Amniotic epithelial cell (primary cell): Measurements from ENCODE around the gene CES1.
"Not testable (repeated sequence)": the region's sequence is repeated elsewhere in the genome, so short reads cannot be mapped to it uniquely, and the experiment has no call there.

ENCODE experiments used
- DNase-seq: peaks from one replicate; pipeline ENCODE4 v3.0.0-alpha.2; 2010; ENCODE audit warnings: low read depth

The CES1 gene

DNA sequence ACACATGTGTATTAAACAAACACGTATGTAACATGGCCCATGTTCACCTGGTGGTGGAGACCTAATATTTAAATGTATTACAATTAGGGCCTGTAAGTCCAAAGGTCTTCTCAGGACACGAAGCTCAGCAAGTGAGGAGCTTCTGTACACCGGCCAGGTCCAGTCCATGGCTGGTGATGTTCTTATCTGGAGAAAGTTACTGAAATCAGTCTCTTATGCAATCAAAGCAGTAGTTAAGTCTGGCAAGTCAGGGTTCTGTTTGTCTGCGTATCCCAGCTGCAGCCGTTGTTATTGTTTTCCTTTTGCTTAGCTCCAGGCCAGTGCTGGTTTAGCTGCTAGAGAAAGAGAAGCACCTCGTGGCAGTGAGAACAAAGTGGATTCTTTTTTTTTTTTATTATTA lies 41.4 kb downstream of the CES1 start:
- not testable (repeated sequence) for DNase-seq

DNA sequence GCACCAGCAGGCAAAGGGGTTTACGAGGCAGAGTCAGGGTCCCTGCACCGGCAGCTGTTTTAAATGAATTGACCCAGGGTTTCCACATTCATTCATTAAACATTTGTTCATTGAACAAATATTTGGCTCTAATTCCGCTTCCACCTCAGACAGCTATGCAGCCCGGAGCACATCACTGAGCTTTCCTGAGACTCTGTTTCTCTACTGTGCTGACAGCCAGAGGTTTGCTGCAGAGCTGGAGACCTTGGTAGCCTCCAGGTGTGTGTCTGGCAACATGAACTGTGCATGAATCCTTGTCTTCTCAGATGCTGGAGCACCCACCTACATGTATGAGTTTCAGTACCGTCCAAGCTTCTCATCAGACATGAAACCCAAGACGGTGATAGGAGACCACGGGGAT lies 42.7 kb downstream of the CES1 start:
- DNase-seq = not testable (repeated sequence)

DNA sequence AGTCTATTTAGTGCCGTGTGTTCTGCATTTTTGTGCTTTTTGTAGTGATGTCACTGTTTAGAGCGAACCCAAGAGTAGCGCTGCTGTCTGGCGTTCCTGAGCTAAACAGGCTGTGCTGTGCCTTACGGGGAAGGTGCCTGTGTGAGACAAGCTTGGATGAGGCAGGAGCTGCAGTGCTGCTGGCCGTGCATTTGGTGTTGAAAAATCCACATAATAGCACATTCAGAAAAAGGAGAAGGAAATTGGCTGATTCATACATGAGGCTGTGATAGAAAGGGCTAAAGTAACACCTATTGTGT lies 50.2 kb downstream of the CES1 start:
- not testable (repeated sequence) for DNase-seq

DNA sequence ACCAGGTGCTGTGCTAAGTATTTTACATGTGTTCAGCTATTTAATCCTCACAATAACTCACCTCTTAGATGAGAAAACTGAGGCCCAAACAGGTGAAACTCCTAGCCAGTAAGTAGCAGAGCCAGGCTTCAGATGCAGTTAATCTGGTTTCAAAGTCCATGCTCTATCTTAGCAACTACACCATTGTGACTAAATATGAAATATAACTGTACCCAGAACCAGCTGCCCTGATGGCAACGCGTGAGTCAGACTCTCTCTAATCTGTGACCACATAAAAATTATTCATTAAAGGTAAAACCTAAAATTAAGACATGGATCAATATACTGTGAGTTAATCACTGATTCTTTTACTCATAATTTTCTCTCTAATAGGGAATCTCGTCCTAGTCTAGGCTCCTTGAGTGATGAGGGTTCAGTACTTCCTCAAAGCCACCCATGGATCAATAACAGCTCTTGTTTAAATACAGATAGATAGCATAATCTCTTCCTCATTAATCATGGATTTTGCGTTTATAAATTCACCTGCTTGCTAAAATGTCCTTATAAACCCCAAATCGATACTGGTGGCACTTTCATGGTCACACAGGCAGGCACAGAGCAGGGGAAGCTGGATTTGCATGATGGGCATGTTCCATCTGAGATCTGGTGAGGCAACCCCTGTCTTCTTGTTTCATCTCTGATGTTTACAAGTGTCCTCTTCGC lies 50.7 kb downstream of the CES1 start:
- not testable (repeated sequence) for DNase-seq

DNA sequence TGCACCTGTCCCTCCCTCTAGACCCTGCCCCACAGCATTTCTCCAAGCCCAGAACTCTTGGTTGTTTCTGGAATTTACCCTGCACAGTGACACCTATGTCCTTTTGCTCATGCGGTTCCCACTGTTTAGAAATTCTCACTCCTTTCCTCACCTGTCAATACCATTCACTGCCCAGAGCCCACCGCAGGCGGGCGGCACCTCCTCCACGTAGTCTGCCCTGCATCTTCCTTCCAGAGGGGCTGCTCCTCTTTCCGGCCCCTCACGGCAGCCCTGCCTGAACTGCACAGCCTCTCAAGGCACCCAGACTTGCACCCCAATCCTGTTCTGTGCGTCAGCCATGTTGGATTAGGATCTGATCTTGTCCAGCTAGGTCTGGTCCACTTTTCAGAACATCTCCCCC lies 51.4 kb downstream of the CES1 start:
- DNase-seq = not testable (repeated sequence)

DNA sequence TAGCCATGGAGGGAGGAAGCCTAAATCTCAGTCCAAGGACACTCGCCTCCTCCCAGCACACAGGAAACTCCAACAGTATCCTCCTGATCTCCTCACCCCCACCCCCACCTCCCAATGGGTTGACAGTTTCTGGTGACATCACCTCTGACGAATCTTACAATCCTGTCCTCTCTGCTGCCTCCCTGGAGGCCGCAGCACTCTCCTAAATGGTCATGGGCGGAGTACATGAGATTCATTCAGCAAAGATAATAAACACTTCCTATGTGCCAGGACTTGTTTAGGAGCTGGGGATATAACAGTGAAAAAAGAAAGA lies 52.8 kb downstream of the CES1 start:
- not testable (repeated sequence) for DNase-seq

DNA sequence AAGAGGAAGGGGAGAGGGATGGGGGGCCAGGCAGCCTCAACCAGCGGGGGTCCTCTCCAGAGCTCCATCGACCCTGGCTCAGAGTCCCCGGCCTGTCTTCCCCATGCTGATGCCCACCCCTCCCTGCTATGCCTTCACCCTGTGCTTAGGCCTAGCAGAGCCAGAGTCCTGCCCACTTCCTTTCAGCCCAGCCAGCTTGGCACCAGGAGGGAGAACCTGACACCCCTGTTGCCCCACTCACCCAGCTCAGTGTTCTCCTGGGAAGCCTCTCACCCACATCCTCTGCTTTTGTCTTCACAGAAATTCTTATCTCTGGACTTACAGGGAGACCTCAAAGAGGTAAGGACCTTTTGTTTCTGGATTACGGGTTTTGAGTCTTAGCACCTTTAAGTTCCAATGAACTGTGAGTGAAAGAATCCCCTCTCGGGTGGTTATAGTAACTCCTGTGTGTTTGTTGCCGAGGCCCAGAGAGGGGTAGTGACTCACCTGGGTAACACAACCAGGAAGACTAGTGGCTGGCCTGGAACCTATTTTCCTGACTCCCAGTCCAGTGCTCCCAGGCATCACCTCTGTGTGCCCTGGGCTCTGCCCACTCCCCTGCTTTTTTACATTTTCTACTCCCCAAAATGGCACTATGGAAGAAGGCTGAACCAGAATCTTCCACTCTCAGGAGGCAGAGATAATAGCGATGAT lies 53.3 kb downstream of the CES1 start:
- no peak for DNase-seq

DNA sequence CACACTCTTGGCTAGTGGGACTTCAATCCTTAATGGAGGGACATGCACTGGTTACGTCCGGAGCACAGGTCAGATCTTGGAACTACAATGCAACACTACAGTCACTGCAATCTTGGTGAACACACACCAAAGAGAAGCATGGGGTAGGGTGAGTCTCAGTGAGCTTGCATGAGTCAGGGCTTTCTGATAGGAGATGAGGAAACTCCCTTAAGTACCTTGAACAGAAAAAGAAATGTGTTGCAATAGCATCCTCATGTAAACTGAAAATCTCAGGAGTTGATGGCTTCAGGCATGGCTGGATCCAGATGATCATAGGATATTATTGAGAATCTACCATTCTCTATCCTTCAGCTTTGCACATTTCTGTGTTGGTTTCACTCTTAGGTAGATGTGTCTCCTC lies 54.1 kb downstream of the CES1 start:
- DNase-seq = no peak

DNA sequence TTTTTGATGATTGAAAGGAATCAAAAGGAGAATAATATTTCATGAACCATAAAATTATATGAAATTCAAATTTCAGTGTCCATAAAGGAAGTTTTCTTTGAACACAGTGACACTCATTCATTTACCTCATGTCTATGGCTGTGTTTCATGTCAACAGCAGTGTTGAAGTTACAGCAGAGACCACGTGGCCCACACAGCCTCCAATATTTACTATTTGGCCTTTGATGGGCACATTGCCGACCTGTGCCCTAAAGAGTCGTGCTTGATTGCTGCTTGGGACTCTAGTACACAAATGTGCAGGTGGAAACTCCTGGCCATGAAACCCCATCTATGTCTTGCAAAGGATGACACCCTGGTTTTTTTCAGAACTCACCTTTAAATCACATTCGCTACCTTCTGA lies 57.0 kb downstream of the CES1 start:
- DNase-seq = no peak

DNA sequence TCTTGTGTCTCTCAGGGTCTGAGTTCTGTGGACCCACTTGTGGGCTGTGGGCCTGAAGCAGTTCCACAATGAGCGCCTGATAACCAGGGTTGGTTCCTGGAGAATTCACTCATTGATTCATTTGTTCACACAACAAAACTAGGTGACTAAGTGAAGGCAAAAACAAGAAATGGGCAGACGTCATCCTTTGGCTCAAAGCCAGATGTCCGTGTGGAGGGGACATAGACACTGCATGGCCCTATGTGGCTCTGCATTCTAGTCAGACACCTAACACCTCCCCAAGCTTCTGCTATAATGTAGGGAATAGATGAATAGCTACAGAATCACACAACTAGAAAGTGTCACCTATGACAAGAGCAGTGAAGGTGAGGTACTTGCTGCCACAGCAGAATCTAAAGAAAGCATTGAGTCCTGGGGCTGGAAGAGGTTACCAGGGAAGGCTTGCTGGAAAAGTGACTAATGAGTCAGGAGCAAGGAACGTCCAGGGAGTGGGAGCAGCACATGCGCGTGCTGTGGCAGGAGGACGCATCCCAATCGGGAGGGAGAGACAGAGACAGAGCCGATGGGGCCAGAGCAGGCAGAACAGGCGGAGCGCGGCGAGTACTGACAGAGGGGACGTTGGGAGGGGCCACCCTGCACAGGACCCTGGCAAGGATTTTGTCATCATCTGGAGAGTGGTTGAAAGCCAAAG lies 58.9 kb downstream of the CES1 start:
- DNase-seq = no peak

DNA sequence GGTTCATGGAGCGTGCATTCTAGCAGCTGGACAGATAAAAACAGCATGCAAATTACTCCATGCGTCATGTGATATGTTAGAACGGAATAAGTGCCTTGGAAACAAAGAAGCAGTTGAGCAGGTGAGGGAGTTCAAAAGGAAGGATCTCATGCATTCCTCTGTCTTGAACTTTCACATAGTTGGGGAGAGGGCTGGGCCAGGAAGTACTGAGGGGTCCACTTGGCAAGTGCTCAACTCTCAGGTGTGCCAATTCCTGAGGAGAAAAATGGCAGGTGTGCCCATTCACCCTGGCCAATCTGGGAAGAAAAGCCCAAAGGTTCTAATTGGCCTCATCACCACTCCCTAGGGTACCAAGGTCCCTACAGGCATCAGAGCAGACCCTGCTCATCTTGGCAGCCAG lies 67.7 kb downstream of the CES1 start:
- DNase-seq = no peak

DNA sequence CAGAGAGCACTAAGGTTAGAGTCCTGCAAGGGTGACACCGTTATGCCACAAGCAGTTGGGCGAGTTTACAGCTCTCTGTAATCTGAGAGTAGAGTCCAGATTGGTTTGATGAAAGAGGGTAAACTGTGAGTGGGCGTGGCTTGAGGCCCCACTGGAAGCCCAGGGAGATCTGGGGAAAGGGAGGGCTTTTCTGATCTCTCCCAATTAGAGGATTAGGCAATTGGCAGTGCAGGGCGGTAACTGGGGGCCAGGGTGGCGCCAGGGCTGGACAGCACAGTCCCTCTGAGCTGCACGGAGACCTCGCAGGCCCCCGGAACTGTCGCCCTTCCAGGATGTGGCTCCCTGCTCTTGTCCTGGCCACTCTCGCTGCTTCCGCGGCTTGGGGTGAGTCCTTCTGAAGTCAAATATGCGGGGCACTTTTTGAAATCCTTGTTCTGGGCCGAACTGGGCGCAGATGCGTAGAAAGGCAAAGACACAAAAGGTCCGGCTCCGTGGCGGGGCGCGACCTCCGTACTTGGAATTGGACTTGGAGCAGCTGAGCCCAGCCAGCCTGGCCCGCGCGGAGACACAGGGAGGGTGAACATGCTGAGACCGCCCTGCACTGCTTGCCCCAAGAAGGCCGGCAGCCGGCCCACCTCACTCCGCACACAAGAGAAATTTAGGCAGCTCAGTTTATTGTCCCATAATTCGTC lies 72.4 kb downstream of the CES1 start:
- no peak for DNase-seq

DNA sequence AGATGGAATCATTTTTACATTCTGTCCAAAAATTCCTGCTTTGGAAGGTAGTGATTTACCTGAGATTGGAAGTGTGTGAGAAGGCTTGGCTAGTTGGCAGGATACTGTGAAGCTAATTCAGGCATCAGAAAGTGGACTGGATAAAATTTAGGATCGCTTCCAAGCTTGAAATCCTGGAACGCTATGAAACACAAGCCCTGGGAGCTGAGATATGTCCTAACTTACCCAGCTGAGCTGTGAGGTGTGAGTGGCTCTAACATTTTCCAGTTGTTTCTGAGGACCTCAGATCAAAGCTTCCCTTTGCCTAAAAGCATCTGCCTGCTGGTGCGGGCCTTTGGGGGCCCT lies 73.0 kb downstream of the CES1 start:
- DNase-seq = not testable (repeated sequence)

DNA sequence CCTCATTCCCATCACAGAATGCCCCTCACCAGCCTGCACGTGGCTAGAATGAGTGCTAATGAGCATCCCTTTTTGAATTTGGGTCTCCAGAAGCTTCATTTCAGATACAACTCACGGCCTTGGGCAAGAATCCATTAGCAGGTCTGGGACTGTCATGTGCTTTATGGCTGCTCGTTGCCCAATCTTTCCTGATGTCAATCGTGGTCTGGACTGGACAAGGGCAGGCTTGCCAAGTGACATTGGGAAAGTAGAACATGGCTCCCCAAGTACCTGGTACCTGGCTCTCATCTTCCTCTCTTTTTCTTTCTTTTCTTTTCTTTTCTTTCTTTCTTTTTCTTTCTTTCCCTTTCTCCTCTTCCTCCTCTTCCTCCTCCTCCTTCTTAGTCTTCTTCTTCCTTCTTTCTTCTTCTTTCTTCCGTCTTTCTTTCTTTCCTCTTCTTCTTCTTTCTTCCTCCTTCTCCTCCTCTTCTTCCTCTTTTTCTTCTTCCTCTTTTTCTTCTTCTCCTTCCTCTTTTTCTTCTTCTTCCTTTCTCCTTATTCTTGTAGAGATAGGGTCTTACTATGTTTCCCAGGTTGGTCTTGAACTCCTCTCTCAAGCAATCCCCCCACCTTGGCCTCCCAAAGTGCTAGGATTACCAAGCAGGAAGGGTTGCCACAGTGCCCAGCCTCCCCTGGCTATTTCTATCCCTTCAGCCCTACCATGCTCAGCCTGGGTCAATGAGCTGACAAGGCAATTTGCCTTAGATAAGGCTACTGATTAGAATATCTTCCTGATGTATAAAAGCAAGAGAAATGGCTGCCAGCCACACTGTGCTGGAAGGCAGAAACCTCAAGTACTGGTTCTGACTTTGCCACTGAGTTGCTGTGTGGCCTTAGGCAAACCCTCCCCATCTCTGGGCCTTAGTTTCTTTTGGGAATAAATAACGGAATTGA lies 75.0 kb downstream of the CES1 start:
- not testable (repeated sequence) for DNase-seq

DNA sequence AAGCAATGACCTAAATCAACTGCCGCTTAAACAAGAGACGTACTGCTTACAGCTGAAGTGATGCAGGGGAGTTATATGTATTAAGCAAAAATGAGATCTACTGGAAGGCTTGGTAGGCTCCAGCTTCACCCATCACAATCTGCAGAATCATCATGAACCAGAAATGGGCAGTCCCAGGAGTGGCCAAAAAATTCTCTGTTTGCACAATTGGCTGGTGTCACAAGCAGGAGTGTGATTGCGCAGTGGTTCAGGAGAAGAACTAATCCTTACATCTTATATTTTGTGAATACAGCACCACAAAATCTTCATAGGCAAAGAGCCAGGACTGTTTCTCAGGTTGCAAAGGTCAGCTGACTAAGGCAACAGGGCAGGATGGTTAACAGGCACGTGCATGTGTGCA lies 75.9 kb downstream of the CES1 start:
- DNase-seq = no peak

DNA sequence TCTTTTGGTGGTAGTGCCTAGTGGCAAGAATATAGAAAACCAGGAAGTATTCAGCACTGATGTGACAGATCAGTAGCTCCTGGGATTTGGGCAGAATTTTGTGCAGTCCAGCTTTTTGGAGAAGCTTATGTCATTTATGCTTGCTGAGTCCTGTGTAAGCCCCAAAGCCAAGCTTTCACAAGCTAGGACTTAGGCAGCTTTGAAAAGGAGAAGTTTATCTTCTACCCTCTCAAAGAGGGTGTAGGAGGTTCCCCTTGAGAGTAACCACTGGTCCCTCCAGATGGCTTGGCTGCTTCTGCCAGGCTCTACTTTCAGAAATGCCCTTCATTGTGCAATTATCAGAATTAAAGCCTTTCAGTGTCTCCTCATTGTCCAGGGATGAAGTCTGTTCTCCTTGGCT lies 78.8 kb downstream of the CES1 start:
- no peak for DNase-seq

DNA sequence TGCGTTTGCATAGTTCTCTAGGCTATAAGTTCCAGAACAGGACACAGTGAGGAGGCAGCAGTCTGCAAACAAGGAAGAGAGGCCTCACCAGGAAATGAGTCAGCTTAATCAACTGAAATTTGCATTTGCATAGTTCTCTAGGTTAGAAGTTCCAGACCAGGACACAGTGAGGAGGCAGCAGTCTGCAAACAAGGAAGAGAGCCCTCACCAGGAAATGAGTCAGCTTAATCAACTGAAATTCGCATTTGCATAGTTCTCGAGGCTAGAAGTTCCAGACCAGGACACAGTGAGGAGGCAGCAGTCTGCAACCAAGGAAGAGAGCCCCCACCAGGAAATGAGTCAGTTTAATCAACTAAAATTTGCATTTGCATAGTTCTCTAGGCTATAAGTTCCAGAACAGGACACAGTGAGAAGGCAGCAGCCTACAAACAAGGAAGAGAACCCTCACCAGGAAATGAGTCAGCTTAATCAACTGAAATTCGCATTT lies 79.7 kb downstream of the CES1 start:
- DNase-seq = not testable (repeated sequence)
